HG03354 (cell line): ENCODE data around the gene TESMIN.

Experiments
- ATAC-seq: cut with Tn5 transposase; IDR thresholded peaks from one replicate; pipeline ENCODE4 v1.9.1; 2021; ENCODE audit warnings: mild to moderate bottlenecking; ENCODE audit not compliant: unreplicated experiment, poor library complexity, severe bottlenecking

The TESMIN gene

DNA sequence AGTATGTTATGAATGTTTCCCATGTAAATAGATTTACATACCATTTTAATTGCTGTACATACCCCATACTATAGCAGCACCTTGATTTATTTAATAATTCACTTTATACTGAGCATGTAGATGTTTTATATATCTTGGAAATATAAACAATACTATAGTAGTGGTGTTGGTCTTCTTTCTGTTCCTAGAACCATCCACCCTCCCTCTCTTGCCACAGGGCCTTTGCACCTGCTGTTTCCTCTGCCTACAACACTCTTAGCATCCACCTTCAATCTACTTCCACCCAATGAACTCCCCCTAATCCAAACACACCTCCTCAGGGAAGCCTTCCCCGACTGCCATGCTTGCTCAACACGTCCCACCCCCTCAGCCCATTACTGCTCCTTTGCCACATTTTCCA lies 30.2 kb downstream of the TESMIN start:
- no peak for ATAC-seq

GRCh38 chr11:68715456-68716122 lies 35.7 kb downstream of the TESMIN start:
- ATAC-seq = no peak

- ATAC-seq = no peak
Observed at GRCh38 chr11:68714060-68714856, 37.1 kb downstream of the TESMIN start.

DNA sequence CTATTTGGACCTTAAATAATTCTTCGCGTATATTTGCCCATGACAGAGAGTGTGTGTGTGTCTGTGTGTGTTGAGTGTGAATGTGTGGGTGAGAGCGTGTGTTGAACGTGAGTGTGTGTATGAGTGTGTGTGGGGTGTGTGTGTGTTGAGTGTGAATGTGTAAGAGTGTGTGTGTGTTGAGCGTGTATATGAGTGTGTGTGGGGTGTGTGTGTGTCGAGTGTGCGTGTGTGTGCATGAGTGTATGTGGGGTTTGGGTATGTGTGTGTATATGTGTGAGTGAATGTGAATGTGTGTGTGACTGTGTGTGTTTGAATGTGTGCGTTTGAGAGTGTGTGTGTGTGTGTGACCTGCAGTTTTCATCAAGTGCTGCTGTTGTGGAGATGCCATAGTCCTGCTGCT lies 40.2 kb downstream of the TESMIN start:
- ATAC-seq = no peak

DNA sequence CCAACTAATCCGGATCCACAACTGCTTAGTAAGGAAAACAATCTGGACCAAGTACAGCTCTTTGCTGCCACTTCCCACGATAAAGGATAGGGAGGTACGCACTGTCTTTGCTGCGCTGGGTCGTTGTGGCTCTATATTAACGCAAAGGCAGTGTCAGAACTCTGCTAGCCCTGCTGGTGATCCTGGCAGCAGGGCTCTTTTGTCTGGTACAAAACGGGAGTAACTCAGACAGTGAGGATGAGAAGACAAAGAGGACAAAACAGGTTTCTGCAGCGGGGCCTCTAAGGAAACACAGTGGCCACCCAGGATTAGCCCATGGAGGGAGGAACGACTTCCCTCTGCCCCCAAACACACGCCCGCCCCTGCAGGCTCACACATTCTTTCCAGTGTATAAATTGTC lies 40.9 kb downstream of the TESMIN start:
- ATAC-seq = no peak

DNA sequence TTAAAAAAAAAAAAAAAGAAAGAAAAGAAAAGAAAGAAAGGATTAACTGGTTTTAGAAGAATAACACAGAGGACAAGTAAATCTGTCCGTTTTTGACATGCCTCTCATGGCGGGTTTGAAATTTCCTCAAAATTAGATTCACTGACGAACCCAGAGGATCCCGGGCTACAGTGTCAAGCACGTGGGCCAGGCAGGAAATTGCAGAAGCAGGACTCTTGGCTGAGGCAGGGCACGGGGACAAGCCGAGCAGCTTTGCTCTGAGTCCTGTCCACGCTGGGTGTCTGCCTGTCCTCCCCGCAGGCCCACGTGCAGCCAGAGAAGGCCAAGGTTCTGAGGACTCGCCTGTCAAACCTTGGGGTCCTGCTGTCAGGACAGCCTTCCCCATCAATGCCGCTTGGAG lies 42.3 kb downstream of the TESMIN start:
- no peak for ATAC-seq

DNA sequence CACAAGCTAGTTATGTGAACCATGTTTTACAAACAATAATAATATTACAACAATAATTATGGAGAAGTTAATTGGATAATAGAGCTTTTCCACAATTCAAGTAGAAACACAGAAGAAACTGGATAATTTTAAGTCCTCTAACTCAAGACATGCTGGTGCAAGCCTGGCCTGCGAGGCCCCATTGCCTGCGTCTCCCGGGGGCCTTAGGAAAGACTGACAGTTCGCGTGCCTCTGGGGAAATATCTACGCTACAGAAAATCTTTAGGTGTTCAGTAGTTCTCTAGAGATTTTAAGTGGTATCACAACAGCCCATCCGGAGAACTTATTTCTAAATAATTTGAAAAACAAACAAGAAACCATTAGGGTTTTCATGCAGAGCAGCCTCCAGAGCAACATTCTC lies 43.8 kb downstream of the TESMIN start:
- ATAC-seq = no peak

DNA sequence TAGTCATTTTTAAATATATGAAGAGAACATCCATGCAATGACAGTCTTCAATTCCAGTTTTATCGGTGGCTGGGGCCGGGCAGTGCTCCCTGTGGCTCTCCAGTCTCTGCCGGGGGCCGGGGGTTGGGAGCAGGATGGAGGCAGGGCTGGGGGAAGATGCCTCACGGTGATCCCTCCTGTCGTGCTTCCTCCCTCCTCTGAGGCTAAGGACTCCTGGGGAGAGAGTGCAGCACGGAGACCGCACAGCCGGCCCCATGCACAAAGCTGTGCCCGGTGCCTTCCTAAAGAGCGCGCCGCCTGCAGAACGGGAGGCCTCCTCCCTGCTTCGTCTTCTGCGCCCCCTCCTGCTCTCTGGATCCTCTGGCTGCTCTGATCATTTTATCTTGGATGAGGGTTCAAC lies 46.4 kb downstream of the TESMIN start:
- ATAC-seq = no peak

GRCh38 chr11:68698993-68699392 lies 52.3 kb downstream of the TESMIN start:
- ATAC-seq = no peak

GRCh38 chr11:68695531-68695930 lies 55.8 kb downstream of the TESMIN start:
- no peak for ATAC-seq

DNA sequence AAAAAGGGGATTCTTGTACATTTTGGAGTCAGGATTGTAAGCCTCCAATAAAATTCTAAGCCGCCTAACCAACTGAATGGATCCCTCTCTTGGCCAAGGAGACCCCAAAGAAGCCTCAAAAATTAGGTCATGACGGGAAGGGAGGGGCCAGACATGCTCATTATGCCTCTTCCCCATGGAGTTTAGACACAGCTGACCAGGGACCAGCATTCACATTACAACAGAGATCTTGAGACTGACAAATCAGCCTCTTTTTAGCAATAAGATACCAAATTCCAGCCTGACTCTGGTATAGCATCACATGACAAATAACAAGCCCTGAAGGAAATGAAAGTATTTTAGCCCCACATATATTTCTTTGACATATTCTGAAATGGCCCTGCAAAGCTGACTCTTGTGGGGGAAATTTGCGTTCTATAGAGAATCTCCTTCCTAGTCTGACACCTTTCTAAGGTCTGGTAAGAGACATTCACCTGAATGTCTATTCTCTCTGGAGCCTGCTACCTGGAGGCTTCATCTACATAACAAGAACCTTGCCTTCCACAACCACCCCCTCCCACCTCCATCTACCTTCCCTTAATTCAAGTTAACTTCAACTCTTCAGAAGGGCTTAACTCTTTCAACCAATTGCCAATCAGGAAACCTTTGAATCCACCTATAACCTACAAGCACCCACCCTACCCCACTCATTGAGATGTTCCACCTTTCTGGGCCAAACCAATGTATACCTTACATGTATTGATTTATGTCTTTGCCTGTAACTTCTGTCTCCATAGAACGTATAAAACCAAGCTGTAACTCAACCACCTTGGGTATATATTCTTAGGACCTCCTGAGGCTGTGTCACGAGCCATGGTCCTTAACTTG lies 56.7 kb downstream of the TESMIN start:
- no peak for ATAC-seq

GRCh38 chr11:68693484-68693882 lies 57.8 kb downstream of the TESMIN start:
- ATAC-seq = no peak

DNA sequence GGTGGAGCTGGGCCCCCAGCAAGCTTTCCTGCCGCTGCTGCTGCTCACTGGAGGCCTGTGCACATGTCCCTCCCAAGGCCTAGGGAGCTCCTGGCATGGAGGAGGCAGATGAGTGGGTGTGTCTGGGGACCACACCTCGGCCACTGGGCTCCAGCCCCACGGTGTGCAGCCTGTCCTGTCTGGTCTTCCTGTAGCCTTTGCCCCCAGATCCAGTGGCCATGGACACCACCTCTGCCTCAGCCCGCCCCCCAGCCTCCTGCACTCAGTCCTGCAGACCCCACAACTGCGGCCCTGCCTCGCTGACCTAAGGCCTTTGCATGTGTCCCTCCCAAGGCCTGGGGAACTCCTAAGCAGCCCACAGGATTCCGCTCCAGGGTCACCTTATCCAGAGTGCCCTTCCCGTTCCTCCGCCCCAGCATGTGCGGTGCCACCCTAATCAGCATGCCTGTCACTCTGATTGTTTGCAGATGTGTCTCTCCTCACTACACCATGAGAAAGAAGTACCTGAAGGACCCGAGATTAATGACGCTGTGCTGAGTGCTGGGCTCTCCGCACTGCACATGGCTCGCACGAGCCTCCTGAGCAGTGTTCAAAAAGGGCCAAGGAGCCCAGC lies 58.3 kb downstream of the TESMIN start:
- no peak for ATAC-seq

GRCh38 chr11:68692115-68692514 lies 59.2 kb downstream of the TESMIN start:
- ATAC-seq = no peak

GRCh38 chr11:68691402-68691784 lies 59.9 kb downstream of the TESMIN start:
- no peak for ATAC-seq

DNA sequence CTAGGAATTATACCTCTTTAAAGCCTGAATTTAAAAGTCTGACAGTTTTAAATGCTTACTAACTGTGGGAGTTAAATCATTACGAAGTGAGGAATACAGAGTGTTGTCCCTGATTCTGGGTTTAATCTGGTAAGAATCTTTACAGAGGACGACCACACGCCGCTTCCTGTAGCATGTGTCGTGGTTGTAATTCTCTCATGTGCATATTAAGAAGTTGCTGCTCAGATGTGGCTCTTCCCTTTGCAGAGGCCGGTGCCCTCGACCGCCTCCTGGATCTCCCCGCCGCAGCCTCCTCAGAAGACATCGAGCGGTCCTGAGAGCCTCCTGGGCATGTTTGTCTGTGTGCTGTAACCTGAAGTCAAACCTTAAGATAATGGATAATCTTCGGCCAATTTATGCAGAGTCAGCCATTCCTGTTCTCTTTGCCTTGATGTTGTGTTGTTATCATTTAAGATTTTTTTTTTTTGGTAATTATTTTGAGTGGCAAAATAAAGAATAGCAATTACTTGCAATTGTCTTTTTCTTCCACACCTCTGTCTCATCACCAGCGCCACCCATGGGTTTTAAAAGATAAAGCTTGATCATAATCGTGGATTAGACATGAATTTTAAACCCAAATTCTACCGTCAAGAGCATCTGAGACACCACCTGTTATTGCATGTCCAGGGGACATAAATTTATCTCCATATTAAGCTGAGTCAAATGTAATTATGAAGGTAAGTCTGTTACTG lies 60.5 kb downstream of the TESMIN start:
- no peak for ATAC-seq

DNA sequence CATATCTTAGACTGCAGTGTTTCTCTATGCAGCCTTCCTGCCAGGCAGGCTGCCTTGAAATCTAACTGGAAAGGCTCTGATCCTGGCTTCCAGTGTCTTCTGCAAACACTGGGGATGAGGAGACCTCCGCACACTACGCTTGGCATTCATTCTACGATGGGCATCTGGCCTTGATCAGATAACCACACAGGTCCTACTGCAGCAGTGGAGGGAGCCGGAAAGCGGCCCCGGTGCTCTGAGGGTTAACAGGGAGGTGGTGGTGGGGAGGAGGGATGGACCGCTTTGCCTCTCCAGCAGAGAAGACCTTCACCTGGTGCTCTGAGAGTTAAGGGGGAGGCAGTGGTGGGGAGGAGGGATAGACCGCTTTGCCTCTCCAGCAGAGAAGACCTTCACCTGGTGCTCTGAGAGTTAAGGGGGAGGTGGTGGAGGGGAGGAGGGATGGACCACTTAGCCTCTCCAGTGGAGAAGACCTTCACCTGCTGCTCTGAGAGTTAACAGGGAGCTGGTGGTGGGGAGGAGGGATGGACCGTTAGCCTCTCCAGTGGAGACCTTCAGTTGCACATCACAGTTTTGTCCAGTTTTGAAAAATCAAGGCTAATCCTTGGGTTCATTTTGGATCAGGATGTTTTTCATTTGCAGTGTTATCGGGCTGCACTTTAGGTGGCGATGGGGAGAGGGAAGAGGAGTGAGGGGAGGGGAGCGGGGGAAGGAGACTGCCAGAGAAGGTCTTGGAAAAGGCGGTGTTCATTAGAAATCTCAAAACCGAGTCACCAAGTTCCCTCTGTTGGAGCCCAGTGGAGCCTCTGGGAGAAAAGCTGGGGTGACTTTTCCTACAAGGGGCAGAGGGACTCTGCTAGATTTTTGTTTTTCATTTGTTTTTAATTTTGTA lies 61.3 kb downstream of the TESMIN start:
- ATAC-seq = no peak

DNA sequence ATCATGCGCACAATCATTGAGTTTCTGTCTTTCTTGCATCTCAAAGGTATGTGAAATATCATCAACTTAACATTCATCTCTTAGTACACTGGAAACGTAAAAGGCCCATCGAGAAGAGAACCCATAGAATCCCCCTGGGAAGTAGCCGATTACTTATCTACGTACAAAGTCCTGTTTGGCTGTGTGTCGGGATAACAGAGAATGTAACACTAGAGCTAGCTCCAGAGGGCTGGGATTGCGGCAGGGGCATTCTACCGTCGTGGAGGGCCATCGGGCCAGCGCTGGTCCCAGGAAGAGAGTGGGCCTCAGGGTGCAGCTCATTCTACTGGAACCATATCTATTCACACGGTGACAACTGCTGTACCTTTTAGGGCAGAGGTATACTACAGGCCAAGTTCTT lies 62.4 kb downstream of the TESMIN start:
- no peak for ATAC-seq

DNA sequence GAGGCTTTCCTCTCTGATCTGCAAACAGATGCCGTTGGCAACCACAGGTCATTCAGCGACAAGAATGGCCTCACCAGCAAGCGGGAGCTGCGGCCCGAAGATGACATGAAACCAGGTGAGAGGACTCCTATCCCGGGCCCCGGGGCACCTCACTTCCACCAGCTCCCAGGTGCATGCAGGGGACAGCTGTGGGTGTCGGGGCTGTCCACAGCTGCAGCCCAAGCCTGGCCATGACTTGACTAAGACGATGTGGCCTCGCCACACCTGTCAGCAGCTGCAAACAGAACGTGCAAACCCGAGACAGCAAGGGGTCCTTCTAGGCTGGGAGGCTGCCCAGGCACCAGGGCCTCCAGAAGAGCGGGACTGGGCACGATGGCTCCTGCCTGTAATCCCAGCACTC lies 63.3 kb downstream of the TESMIN start:
- ATAC-seq = no peak
